ENCODE data around the gene TBCEL. TPM values are rescaled to one million over a fixed set of nuclear protein-coding genes. Genes with fewer than 3 reads are reported as not detected.

Gene TBCEL, protein sequence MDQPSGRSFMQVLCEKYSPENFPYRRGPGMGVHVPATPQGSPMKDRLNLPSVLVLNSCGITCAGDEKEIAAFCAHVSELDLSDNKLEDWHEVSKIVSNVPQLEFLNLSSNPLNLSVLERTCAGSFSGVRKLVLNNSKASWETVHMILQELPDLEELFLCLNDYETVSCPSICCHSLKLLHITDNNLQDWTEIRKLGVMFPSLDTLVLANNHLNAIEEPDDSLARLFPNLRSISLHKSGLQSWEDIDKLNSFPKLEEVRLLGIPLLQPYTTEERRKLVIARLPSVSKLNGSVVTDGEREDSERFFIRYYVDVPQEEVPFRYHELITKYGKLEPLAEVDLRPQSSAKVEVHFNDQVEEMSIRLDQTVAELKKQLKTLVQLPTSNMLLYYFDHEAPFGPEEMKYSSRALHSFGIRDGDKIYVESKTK
- polyA plus RNA-seq (2013, experiment 1 of 2): 5.9 TPM
- polyA plus RNA-seq (2013, experiment 2 of 2): 6.3 TPM

GRCh38 chr11:121023848-121024751 lies at the start of gene TBCEL:
Gene TBCEL, plus strand, starts transcription at chr11:121024102. Its CDS starts 21,589 bp downstream, at chr11:121045691.
- Histone ChIP-seq H3K9me3 (ENCODE audit: insufficient read depth, low read depth, low read length) (no peaks in the 10 kb centered on the region), H3K27me3 (ENCODE audit: insufficient read depth, low read length) (no peaks in the 10 kb centered on the region), H3K27ac (ENCODE audit: low read depth, low read length) (peak within 1 kb of the TSS; percentile 57; the same call in 1 of the 2 replicates), H3K4me1 (ENCODE audit: insufficient read depth, low read length) (peaks cover 8% of the 10 kb centered on the region; the same call in 1 of the 2 replicates), H3K9ac (ENCODE audit: low read depth, low read length) (peak within 1 kb of the TSS; percentile 79), H3K4me3 (ENCODE audit: low read length) (peak within 1 kb of the TSS; percentile 69), H3K36me3 (ENCODE audit: insufficient read depth, low read length) (no peaks in the 10 kb centered on the region)
- WGBS: 1% methylated on average over 54 of the region's 54 CpGs

DNA sequence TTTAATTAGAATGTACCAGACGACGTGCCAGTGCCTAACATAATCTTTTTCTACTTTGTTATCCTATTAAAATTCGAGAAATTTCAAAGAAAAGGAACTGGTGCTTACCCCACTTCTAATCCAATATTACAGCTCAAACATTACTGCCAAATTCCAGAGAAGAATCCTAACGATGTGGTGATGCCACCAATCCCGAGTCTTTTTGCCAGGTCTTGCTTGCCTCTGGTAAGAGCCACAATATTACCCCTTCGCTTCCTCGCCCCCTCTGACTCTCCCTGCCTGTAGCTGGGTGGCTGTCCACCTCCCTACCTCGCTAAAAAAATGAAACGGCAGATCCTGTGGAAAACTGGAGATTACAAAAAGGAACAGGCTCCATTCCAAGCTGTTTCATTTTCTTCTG lies 49.4 kb upstream of the TBCEL start:
- no peaks in the 10 kb centered on the region for H3K9me3 ChIP-seq (ENCODE audit: insufficient read depth, low read depth, low read length)
- H3K27me3 ChIP-seq (ENCODE audit: insufficient read depth, low read length): no peaks in the 10 kb centered on the region
- H3K4me3 ChIP-seq (ENCODE audit: low read length): no peak overlapping the region
- no peak overlapping the region for H3K9ac ChIP-seq (ENCODE audit: low read depth, low read length)
- no peaks in the 10 kb centered on the region for H3K4me1 ChIP-seq (ENCODE audit: insufficient read depth, low read length)
- H3K27ac ChIP-seq (ENCODE audit: low read depth, low read length): no peak overlapping the region
- no peaks in the 10 kb centered on the region for H3K36me3 ChIP-seq (ENCODE audit: insufficient read depth, low read length)
- 94% methylated on average over 9 of the region's 9 CpGs for WGBS

GRCh38 chr11:120974965-120975364 lies 48.9 kb upstream of the TBCEL start:
- 64% methylated on average over 4 of the region's 4 CpGs for WGBS
- no peaks in the 10 kb centered on the region for H3K36me3 ChIP-seq (ENCODE audit: insufficient read depth, low read length)
- no peak overlapping the region for H3K9ac ChIP-seq (ENCODE audit: low read depth, low read length)
- H3K4me1 ChIP-seq (ENCODE audit: insufficient read depth, low read length): no peaks in the 10 kb centered on the region
- H3K4me3 ChIP-seq (ENCODE audit: low read length): no peak overlapping the region
- no peaks in the 10 kb centered on the region for H3K27me3 ChIP-seq (ENCODE audit: insufficient read depth, low read length)
- no peak overlapping the region for H3K27ac ChIP-seq (ENCODE audit: low read depth, low read length)
- no peaks in the 10 kb centered on the region for H3K9me3 ChIP-seq (ENCODE audit: insufficient read depth, low read depth, low read length)

DNA sequence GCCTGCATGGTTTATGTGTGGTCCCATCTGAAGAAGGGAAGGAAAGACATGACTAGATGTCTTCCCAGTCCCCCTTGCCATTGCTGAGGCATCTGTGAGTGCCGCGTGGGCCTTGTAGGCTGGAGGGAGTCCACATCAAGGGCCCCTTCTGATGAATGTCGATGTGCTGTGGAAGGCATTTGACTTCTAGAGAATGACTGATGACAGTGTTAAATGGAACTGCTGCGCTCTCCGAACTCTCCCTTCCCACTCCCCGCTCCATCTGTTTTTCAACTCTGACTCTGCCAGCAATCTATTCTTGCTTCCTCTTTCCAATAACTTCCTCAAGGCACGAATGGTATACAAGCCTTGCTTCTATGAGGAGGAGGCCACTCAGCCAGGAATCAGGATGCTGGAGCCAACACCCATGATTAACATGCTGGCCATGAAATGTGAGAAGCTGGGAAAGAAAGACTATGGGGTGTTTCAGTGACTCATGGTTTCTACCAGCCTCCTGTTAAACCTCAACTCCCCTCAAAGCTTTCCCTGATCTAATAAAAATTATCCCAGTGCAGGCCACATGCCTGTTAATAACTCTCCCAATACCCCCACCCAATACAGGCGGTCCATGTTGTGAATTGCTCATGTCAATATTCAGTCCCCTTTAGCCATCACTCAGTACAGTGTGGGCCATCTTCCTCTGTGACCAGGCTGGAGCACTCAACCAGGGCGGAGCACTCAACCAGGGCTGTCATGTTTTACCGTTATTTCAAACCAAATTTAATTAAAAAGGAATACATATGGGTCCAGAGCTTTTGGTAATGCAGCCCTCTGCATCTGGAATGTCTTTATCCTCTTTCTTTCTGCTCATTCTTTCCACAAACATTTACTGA lies 46.4 kb upstream of the TBCEL start:
- no peaks in the 10 kb centered on the region for H3K9me3 ChIP-seq (ENCODE audit: insufficient read depth, low read depth, low read length)
- H3K4me3 ChIP-seq (ENCODE audit: low read length): no peak overlapping the region
- no peaks in the 10 kb centered on the region for H3K27me3 ChIP-seq (ENCODE audit: insufficient read depth, low read length)
- no peak overlapping the region for H3K27ac ChIP-seq (ENCODE audit: low read depth, low read length)
- H3K36me3 ChIP-seq (ENCODE audit: insufficient read depth, low read length): no peaks in the 10 kb centered on the region
- no peak overlapping the region for H3K9ac ChIP-seq (ENCODE audit: low read depth, low read length)
- H3K4me1 ChIP-seq (ENCODE audit: insufficient read depth, low read length): no peaks in the 10 kb centered on the region
- WGBS: 83% methylated on average over 10 of the region's 10 CpGs

GRCh38 chr11:120978701-120979100 lies 45.2 kb upstream of the TBCEL start:
- Histone ChIP-seq H3K4me1 (ENCODE audit: insufficient read depth, low read length) (no peaks in the 10 kb centered on the region), H3K9ac (ENCODE audit: low read depth, low read length) (no peak overlapping the region), H3K27me3 (ENCODE audit: insufficient read depth, low read length) (no peaks in the 10 kb centered on the region), H3K4me3 (ENCODE audit: low read length) (no peak overlapping the region), H3K36me3 (ENCODE audit: insufficient read depth, low read length) (no peaks in the 10 kb centered on the region), H3K27ac (ENCODE audit: low read depth, low read length) (no peak overlapping the region), H3K9me3 (ENCODE audit: insufficient read depth, low read depth, low read length) (no peaks in the 10 kb centered on the region)
- 64% methylated on average over 3 of the region's 3 CpGs for WGBS

GRCh38 chr11:120985718-120986569 lies 38.0 kb upstream of the TBCEL start:
- H3K27me3 ChIP-seq (ENCODE audit: insufficient read depth, low read length): peaks cover 22% of the 10 kb centered on the region
- 3% methylated on average over 71 of the region's 72 CpGs for WGBS
- no peaks in the 10 kb centered on the region for H3K9me3 ChIP-seq (ENCODE audit: insufficient read depth, low read depth, low read length)
- H3K9ac ChIP-seq (ENCODE audit: low read depth, low read length): no peak overlapping the region
- no peak overlapping the region for H3K27ac ChIP-seq (ENCODE audit: low read depth, low read length)
- peaks cover 31% of the 10 kb centered on the region for H3K4me1 ChIP-seq (ENCODE audit: insufficient read depth, low read length)
- peak overlapping the region; percentile 55 for H3K4me3 ChIP-seq (ENCODE audit: low read length)
- no peaks in the 10 kb centered on the region for H3K36me3 ChIP-seq (ENCODE audit: insufficient read depth, low read length)

GRCh38 chr11:120988603-120989002 lies 35.3 kb upstream of the TBCEL start:
- H3K36me3 ChIP-seq (ENCODE audit: insufficient read depth, low read length): no peaks in the 10 kb centered on the region
- H3K9ac ChIP-seq (ENCODE audit: low read depth, low read length): no peak overlapping the region
- H3K4me3 ChIP-seq (ENCODE audit: low read length): no peak overlapping the region
- H3K27me3 ChIP-seq (ENCODE audit: insufficient read depth, low read length): peaks cover 22% of the 10 kb centered on the region
- WGBS: 50% methylated on average over 1 of the region's 1 CpG
- H3K4me1 ChIP-seq (ENCODE audit: insufficient read depth, low read length): peaks cover 35% of the 10 kb centered on the region
- no peak overlapping the region for H3K27ac ChIP-seq (ENCODE audit: low read depth, low read length)
- H3K9me3 ChIP-seq (ENCODE audit: insufficient read depth, low read depth, low read length): no peaks in the 10 kb centered on the region

GRCh38 chr11:120991830-120992686 lies 31.8 kb upstream of the TBCEL start:
- H3K27me3 ChIP-seq (ENCODE audit: insufficient read depth, low read length): no peaks in the 10 kb centered on the region
- H3K9ac ChIP-seq (ENCODE audit: low read depth, low read length): no peak overlapping the region
- no peaks in the 10 kb centered on the region for H3K36me3 ChIP-seq (ENCODE audit: insufficient read depth, low read length)
- WGBS: 92% methylated on average over 9 of the region's 10 CpGs
- no peaks in the 10 kb centered on the region for H3K9me3 ChIP-seq (ENCODE audit: insufficient read depth, low read depth, low read length)
- H3K4me3 ChIP-seq (ENCODE audit: low read length): no peak overlapping the region
- H3K4me1 ChIP-seq (ENCODE audit: insufficient read depth, low read length): peaks cover 30% of the 10 kb centered on the region
- no peak overlapping the region for H3K27ac ChIP-seq (ENCODE audit: low read depth, low read length)

- no peaks in the 10 kb centered on the region for H3K36me3 ChIP-seq (ENCODE audit: insufficient read depth, low read length)
- WGBS: 83% methylated on average over 1 of the region's 1 CpG
- no peak overlapping the region for H3K9ac ChIP-seq (ENCODE audit: low read depth, low read length)
- no peak overlapping the region for H3K27ac ChIP-seq (ENCODE audit: low read depth, low read length)
- no peaks in the 10 kb centered on the region for H3K27me3 ChIP-seq (ENCODE audit: insufficient read depth, low read length)
- H3K4me1 ChIP-seq (ENCODE audit: insufficient read depth, low read length): peaks cover 14% of the 10 kb centered on the region; the same call in 1 of the 2 replicates
- H3K4me3 ChIP-seq (ENCODE audit: low read length): no peak overlapping the region
- no peaks in the 10 kb centered on the region for H3K9me3 ChIP-seq (ENCODE audit: insufficient read depth, low read depth, low read length)
Measured at GRCh38 chr11:120994091-120994859, 29.6 kb upstream of the TBCEL start.
